Suppressor macrophage (primary cell): ENCODE measurements around the gene UGT1A10.
A peak's percentile ranks its signal among the peaks of the same experiment; 100 is the strongest.
"Not testable (repeated sequence)": the region's sequence is repeated elsewhere in the genome, so short reads cannot be mapped to it uniquely, and the experiment has no call there.

Source experiments
- DNase-seq, 4 experiments: peaks; one replicate each; pipeline ENCODE4 v3.0.0-alpha.2; 2020 to 2022
- total RNA-seq, 17 experiments: gene quantifications; one replicate each; lab custom pipeline; 2026; ENCODE audit warnings: mixed read lengths in 6 of 17, inconsistent platforms in 3 of 17; lab: John Stamatoyannopoulos, UW

The UGT1A10 gene
- 0 reads per million in 17 experiments for total RNA-seq

- not testable (repeated sequence) for DNase-seq
These were observed at the start of gene UGT1A10 for GRCh38 chr2:233636306-233636705. UGT1A10 (plus strand) TSS chr2:233636448; CDS start chr2:233636523, 75 bp downstream.

- DNase-seq: no peak
These were observed 47.8 kb upstream of the UGT1A10 start for GRCh38 chr2:233588400-233588799.

- DNase-seq: not testable (repeated sequence)
These were observed 43.5 kb upstream of the UGT1A10 start for GRCh38 chr2:233592706-233593105.

- DNase-seq: no peak
These were observed 43.0 kb upstream of the UGT1A10 start for GRCh38 chr2:233593201-233593600.

GRCh38 chr2:233597522-233597921 lies 38.7 kb upstream of the UGT1A10 start:
- DNase-seq: no peak

- no peak for DNase-seq
These were observed 37.3 kb upstream of the UGT1A10 start for GRCh38 chr2:233598952-233599351.

- no peak for DNase-seq
These were observed 35.9 kb upstream of the UGT1A10 start for GRCh38 chr2:233600386-233600785.

GRCh38 chr2:233602076-233602475 lies 34.2 kb upstream of the UGT1A10 start:
- no peak for DNase-seq

- DNase-seq: no peak
These were observed 32.7 kb upstream of the UGT1A10 start for GRCh38 chr2:233603520-233603919.

GRCh38 chr2:233604826-233605225 lies 31.4 kb upstream of the UGT1A10 start:
- DNase-seq: no peak

- no peak for DNase-seq
These were observed 30.6 kb upstream of the UGT1A10 start for GRCh38 chr2:233605680-233606079.

- no peak for DNase-seq
These were observed 25.0 kb upstream of the UGT1A10 start for GRCh38 chr2:233611284-233611683.

GRCh38 chr2:233617476-233617875 lies 18.8 kb upstream of the UGT1A10 start, which contains the start of gene UGT1A8:
UGT1A8 (plus strand) TSS chr2:233617633; CDS start chr2:233617708, 75 bp downstream.
- not testable (repeated sequence) for DNase-seq

- DNase-seq: no peak
These were observed 16.0 kb upstream of the UGT1A10 start for GRCh38 chr2:233620204-233620603.

- DNase-seq: not testable (repeated sequence)
These were observed 14.4 kb upstream of the UGT1A10 start for GRCh38 chr2:233621863-233622262.

GRCh38 chr2:233627331-233628025 lies 8.8 kb upstream of the UGT1A10 start:
- no peak for DNase-seq

GRCh38 chr2:233638836-233639235 lies 2.6 kb downstream of the UGT1A10 start:
- no peak for DNase-seq

GRCh38 chr2:233639860-233640259 lies 3.6 kb downstream of the UGT1A10 start:
- no peak for DNase-seq

GRCh38 chr2:233643128-233643527 lies 6.9 kb downstream of the UGT1A10 start:
- peak in 1 of 4 experiments; percentile 13 for DNase-seq

GRCh38 chr2:233646033-233646432 lies 9.8 kb downstream of the UGT1A10 start:
- DNase-seq: not testable (repeated sequence)

GRCh38 chr2:233650981-233651380 lies 14.7 kb downstream of the UGT1A10 start:
- DNase-seq: no peak

GRCh38 chr2:233651430-233651829 lies 15.2 kb downstream of the UGT1A10 start:
- DNase-seq: no peak

- no peak for DNase-seq
These were observed 18.3 kb downstream of the UGT1A10 start for GRCh38 chr2:233654501-233654900.

- DNase-seq: no peak
These were observed 18.8 kb downstream of the UGT1A10 start for GRCh38 chr2:233655043-233655442.

GRCh38 chr2:233655943-233656342 lies 19.7 kb downstream of the UGT1A10 start:
- DNase-seq: not testable (repeated sequence)
